ENCODE data around the gene S1PR3. TPM values are rescaled to one million over a fixed set of nuclear protein-coding genes. Genes with fewer than 3 reads are reported as not detected.
A peak's percentile ranks its signal among the peaks of the same experiment; 100 is the strongest.

The S1PR3 gene
- total RNA-seq, 1 experiment from 2014 or later, result 42.9 TPM

GRCh38 chr9:88972401-88972800 lies 18.9 kb upstream of the S1PR3 start:
- Histone ChIP-seq H3K36me3 (ENCODE audit: insufficient read depth, low read length, poor library complexity, severe bottlenecking) (no peaks in the 10 kb centered on the region), H3K9me3 (ENCODE audit: low read depth, low read length, poor library complexity, severe bottlenecking) (no peaks in the 10 kb centered on the region), H3K4me3 (ENCODE audit: low read depth, low read length, poor library complexity, severe bottlenecking) (no peak overlapping the region), H3K27me3 (replicated peaks; ENCODE audit: insufficient read depth, low read depth, low read length, poor library complexity) (no peaks in the 10 kb centered on the region), H3K27ac (ENCODE audit: low read depth, low read length, poor library complexity, severe bottlenecking) (no peak overlapping the region), H3K4me1 (ENCODE audit: insufficient read depth, low read length, poor library complexity, severe bottlenecking) (no peaks in the 10 kb centered on the region)
- BruUV-seq (replicated peaks), result no TSS peak
- DNase-seq (ENCODE audit: low spot score), result no peak
- ChIA-PET CTCF (no interaction called here), POLR2A (ENCODE audit: low non-redundant PET) (no interaction called here)
- intact Hi-C loops (cut with micrococcal nuclease; ENCODE audit: unreplicated experiment), result no loop called here
- TF ChIP-seq EZH2 (IDR thresholded peaks at IDR 0.05; ENCODE audit: borderline replicate concordance, low read depth, low read length, poor library complexity, severe bottlenecking) (no peak), CTCF (conservative IDR thresholded peaks at IDR 0.05; ENCODE audit: low read depth, low read length) (no peak)

- Histone ChIP-seq H3K4me3 (ENCODE audit: low read depth, low read length, poor library complexity, severe bottlenecking) (no peak overlapping the region), H3K36me3 (ENCODE audit: insufficient read depth, low read length, poor library complexity, severe bottlenecking) (no peaks in the 10 kb centered on the region), H3K9me3 (ENCODE audit: low read depth, low read length, poor library complexity, severe bottlenecking) (no peaks in the 10 kb centered on the region), H3K27ac (ENCODE audit: low read depth, low read length, poor library complexity, severe bottlenecking) (no peak overlapping the region), H3K4me1 (ENCODE audit: insufficient read depth, low read length, poor library complexity, severe bottlenecking) (no peaks in the 10 kb centered on the region), H3K27me3 (replicated peaks; ENCODE audit: insufficient read depth, low read depth, low read length, poor library complexity) (no peaks in the 10 kb centered on the region)
- TF ChIP-seq CTCF (conservative IDR thresholded peaks at IDR 0.05; ENCODE audit: low read depth, low read length) (no peak), EZH2 (IDR thresholded peaks at IDR 0.05; ENCODE audit: borderline replicate concordance, low read depth, low read length, poor library complexity, severe bottlenecking) (no peak)
- intact Hi-C loops (cut with micrococcal nuclease; ENCODE audit: unreplicated experiment), result no loop called here
- no TSS peak for BruUV-seq (replicated peaks)
- peak; percentile 30 for DNase-seq (ENCODE audit: low spot score)
- ChIA-PET CTCF (no interaction called here), POLR2A (ENCODE audit: low non-redundant PET) (interaction anchor here (0.7 kb wide), 1 partner anchor 16 kb away, joined by 3 read pairs; no protein-coding TSS in a partner anchor)
Observed at GRCh38 chr9:88973281-88974045, 17.8 kb upstream of the S1PR3 start.

- CTCF ChIA-PET, result no interaction called here
Observed at GRCh38 chr9:88974641-88975040, 16.6 kb upstream of the S1PR3 start.

More at GRCh38 chr9:88974641-88975040, 16.6 kb upstream of the S1PR3 start:
- intact Hi-C loops (cut with micrococcal nuclease; ENCODE audit: unreplicated experiment), result no loop called here
- TF ChIP-seq EZH2 (IDR thresholded peaks at IDR 0.05; ENCODE audit: borderline replicate concordance, low read depth, low read length, poor library complexity, severe bottlenecking) (no peak), CTCF (conservative IDR thresholded peaks at IDR 0.05; ENCODE audit: low read depth, low read length) (no peak)
- POLR2A ChIA-PET (ENCODE audit: low non-redundant PET), result no interaction called here
- H3K4me1 ChIP-seq (ENCODE audit: insufficient read depth, low read length, poor library complexity, severe bottlenecking), result no peaks in the 10 kb centered on the region
- no peak for DNase-seq (ENCODE audit: low spot score)
- BruUV-seq (replicated peaks), result no TSS peak
- H3K36me3 ChIP-seq (ENCODE audit: insufficient read depth, low read length, poor library complexity, severe bottlenecking), result no peaks in the 10 kb centered on the region
- no peak overlapping the region for H3K27ac ChIP-seq (ENCODE audit: low read depth, low read length, poor library complexity, severe bottlenecking)
- no peak overlapping the region for H3K4me3 ChIP-seq (ENCODE audit: low read depth, low read length, poor library complexity, severe bottlenecking)
- H3K9me3 ChIP-seq (ENCODE audit: low read depth, low read length, poor library complexity, severe bottlenecking), result no peaks in the 10 kb centered on the region
- H3K27me3 ChIP-seq (replicated peaks; ENCODE audit: insufficient read depth, low read depth, low read length, poor library complexity), result no peaks in the 10 kb centered on the region
